DMS 273 (cell line): ENCODE measurements around the gene PPP2R5D.
"Not testable (repeated sequence)": the region's sequence is repeated elsewhere in the genome, so short reads cannot be mapped to it uniquely, and the experiment has no call there.

Source experiments
- DNase-seq: peaks from one replicate; lab custom pipeline; 2025; ENCODE audit not compliant: unreplicated experiment; lab: John Stamatoyannopoulos, UW

PPP2R5D gene

GRCh38 chr6:42984001-42984923 lies at the start of gene PPP2R5D:
TSS of gene PPP2R5D (plus strand) at chr6:42984570. CDS start at chr6:42984678, 108 bp downstream.
- DNase-seq = peak; percentile 99

GRCh38 chr6:42935322-42935721 lies 49.0 kb upstream of the PPP2R5D start:
- no peak for DNase-seq

DNA sequence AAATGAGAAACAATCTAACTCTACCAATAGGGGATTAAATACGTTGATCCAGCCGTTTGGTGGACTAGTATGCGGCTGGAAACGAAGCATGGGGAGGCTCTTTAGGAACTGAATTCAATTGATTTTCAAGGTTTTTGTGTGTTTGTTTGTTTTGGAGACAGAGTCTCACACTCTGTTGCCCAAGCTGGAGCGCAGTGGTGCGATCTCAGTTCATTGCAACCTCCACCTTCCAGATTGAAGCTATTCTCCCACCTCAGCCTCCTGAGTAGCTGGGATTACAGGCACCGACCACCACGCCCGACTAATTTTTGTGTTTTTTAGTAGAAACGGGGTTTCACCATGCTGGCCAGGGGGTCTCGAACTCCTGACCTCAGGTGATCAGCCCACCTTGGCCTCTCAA lies 48.0 kb upstream of the PPP2R5D start:
- DNase-seq = no peak

GRCh38 chr6:42937548-42938427 lies 46.6 kb upstream of the PPP2R5D start:
- no peak for DNase-seq

DNA sequence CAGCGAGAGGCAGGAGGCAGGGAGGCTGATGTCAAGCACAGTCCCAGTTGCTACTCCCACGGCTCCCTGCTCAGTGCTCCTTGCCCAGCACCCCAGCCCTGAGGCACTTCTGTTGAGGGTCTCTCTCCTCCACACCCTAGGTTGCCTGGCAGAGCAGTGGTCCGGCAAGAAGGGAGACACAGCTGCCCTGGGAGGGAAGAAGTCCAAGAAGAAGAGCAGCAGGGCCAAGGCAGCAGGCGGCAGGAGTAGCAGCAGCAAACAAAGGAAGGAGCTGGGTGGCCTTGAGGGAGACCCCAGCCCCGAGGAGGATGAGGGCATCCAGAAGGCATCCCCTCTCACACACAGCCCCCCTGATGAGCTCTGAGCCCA lies 46.0 kb upstream of the PPP2R5D start:
- no peak for DNase-seq

- peak; percentile 31 for DNase-seq
These were observed 45.2 kb upstream of the PPP2R5D start for GRCh38 chr6:42938987-42939809.

DNA sequence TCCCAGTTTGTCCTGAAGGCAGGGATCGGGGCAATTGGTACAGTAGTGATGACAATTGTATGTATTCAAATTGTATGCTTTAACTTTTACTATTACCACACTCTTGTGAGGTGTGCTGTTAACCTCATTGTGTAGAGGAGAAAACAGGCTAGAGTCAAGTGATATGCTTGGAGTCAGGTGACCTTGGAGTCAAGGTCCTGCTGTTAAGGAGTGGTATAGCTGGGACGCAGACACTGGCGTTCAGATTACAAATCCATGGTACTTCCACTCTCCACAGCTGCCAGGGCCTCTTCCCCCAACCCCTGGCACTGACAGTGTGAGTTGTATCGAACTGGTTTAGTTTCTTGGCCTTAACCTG lies 44.6 kb upstream of the PPP2R5D start:
- DNase-seq = no peak

DNA sequence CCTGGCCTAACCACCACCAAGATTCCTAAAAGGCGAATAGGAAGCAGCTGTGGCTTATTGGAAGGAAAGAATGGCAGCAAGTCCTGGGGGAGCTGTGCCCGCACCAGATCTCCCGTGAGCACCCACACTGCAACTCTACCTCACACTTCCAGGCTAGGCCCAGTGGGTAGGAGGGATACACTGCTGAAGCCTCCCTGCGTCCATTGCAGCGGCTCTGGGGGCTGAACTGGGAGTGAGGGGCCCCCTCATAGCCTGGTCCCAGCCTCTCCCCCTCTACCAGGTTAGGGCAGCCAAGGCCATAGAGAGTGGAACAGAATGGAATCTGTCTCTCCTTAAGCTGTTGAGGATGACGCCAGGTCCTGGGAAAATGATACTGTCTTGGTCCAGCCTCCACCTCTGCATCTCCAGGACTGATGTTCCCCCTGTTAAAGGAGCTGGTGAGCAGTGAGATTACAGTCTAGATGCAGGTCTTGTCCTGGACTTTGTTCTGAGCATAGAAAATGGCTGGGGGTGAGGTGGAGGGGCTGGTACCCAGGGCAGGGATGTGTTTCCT lies 43.8 kb upstream of the PPP2R5D start:
- DNase-seq = no peak

DNA sequence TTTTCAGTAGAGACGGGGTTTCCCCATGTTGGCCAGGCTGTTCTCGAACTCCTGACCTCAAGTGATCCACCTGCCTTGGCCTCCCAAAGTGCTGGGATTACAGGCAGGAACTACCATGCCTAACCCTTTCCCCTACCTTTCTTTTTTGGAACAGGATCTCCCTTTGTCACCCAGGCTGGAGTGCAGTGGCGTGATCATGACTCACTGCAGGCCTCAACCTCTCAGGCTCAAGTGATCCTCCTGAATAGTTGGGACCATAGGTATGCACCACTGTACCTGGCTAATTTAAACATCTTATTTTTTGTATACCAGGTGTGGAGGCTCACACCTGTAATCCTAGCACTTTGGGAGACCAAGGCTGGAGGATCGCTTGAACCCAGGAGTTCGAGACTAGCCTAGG lies 43.0 kb upstream of the PPP2R5D start:
- DNase-seq = not testable (repeated sequence)

DNA sequence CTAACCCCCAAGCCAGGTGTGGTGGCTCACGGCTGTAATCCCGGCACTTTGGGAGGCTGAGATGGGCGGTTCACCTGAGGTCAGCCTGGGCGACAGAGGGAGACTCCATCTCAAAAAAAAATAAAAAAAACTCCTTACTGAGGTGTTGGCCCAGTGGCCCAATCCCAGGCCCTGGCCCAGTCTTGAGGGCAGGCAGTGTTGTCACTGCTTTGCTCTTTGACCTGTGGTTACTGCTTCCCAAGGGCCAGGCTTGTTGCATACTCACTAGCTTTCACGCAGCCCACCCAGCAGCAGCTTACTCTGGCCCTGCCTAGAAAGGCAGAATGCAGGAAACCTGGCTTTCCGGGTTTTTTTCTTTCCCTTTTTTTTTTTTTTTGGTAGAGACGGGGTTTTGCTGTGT lies 41.9 kb upstream of the PPP2R5D start:
- no peak for DNase-seq

DNA sequence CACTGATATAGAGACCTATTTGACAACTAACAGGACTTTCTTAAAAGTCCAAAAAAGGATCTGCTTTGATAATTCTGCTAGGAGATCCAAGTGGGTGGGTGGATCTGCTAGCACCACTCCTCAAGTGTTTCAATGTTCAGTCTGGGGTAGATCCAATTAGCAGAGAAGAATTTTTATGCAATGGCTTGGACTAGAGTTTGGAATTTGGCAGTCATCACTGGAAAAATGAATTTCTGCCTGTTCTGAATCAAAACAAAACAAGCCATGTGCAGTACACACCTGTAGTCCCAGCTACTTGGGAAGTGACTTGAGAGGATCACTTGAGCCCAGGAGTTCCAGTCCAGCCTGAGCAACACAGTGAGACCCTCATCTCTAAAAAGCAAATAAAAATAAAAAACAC lies 36.4 kb upstream of the PPP2R5D start:
- no peak for DNase-seq

GRCh38 chr6:42952389-42952788 lies 32.0 kb upstream of the PPP2R5D start:
- DNase-seq = no peak

- not testable (repeated sequence) for DNase-seq
These were observed 30.0 kb upstream of the PPP2R5D start for GRCh38 chr6:42954405-42954804.

GRCh38 chr6:42958125-42958524 lies 26.2 kb upstream of the PPP2R5D start:
- DNase-seq = peak; percentile 45

- no peak for DNase-seq
These were observed 24.5 kb upstream of the PPP2R5D start for GRCh38 chr6:42959917-42960242.

- DNase-seq = peak; percentile 83
These were observed 23.9 kb upstream of the PPP2R5D start, which contains the start of gene GNMT for GRCh38 chr6:42960243-42961019. TSS of gene GNMT (plus strand) at chr6:42960754. CDS start at chr6:42960768, 14 bp downstream.

GRCh38 chr6:42961020-42961470 lies 23.3 kb upstream of the PPP2R5D start:
- peak; percentile 55 for DNase-seq

- no peak for DNase-seq
These were observed 22.3 kb upstream of the PPP2R5D start for GRCh38 chr6:42962096-42962495.

GRCh38 chr6:42962502-42963178 lies 21.7 kb upstream of the PPP2R5D start:
- peak; percentile 97 for DNase-seq
